Measurements from ENCODE around the gene ZMIZ2. TPM values are rescaled to one million over a fixed set of nuclear protein-coding genes. Genes with fewer than 3 reads are reported as not detected.

The ZMIZ2 gene
- total and polyA plus RNA-seq, 2 of the 8 experiments (the other 6 are each of a cell fraction or from before 2014, with no cell fraction given): 24.4 to 66.4 TPM

DNA sequence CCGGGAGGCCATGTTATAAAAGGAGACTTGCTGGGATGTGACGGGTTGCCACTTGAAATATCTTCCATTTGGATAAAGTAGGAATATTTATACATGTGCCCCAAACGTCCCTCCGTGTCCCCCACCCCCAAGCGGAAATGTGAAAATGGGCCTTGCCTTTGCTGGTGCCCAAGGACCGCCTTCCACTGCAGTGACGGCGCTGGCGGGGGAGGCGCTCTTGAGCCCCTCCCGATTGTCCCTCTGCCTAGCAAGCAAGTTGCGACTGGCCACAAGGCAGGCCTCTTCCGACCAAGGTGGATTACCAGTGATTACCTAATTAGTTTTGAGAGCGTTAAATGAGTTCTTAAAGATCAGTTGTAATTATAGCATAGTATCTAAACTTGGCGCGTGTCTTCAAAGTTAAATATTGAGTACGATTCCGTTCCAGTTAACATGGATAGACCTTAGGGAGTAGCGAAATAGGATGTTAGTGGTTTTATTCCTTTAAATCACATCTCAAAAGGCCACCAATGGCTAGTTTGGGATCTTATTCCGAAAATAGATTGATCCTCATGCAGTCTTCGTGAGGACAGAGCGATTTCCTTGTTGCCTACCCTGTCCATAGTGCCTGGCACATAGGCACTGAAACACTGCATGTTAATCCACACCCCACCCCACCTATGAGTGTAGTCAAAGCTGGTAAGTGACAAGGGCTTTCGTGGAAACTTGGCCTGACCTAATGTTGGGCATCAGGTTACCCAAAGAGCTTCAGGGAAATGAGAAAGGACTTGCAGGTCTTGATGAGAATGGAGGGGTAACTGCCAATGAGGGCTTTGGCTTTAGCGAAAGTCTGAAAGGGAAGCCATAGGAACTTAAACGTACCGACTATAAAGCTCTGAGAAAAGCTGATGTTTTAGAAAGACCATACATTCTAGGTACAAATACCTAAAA lies 48.9 kb downstream of the ZMIZ2 start:
- Histone ChIP-seq H2BK12ac (ENCODE audit: low read depth, low read length) (peak overlapping the region; percentile 33; the same call in 1 of the 2 replicates), H4K5ac (ENCODE audit: insufficient read length, low read depth, low read length) (peak overlapping the region; percentile 89), H3K23me2 (ENCODE audit: low read depth, low read length) (peaks cover 5% of the 10 kb centered on the region), H3K36me3 (ENCODE audit: control insufficient read depth in 2 of 4, insufficient read depth in 4 of 4, low read length in 3 of 4) (peaks cover 27 to 52% (median 42%) of the 10 kb centered on the region in 4 experiments), H3K27ac (ENCODE audit: low read depth, low read length) (peak overlapping the region; percentile 98), H3K14ac (ENCODE audit: insufficient read length) (no peak overlapping the region), H2AK5ac (ENCODE audit: low read depth, low read length) (peak overlapping the region; percentile 94; the same call in 1 of the 2 replicates), H2BK15ac (ENCODE audit: low read length) (no peak overlapping the region), H3K9me3 (ENCODE audit: insufficient read depth in 2 of 2, low read depth in 1 of 2, low read length in 1 of 2) (no peaks in the 10 kb centered on the region), H3K18ac (ENCODE audit: extremely low read depth, low read length) (no peak overlapping the region; the same call in 1 of the 2 replicates), H3K27me3 (replicated peaks in 1 of 4; ENCODE audit: control insufficient read depth in 3 of 4, extremely low read depth in 1 of 4, insufficient read depth in 3 of 4, low read length in 3 of 4) (no peaks in the 10 kb centered on the region), H3K9ac (replicated peaks in 1 of 4; ENCODE audit: extremely low read depth in 1 of 4, low read depth in 3 of 4, low read length in 3 of 4) (peak overlapping the region; percentile 93 to 100 (median 98)), H3K56ac (replicated peaks; ENCODE audit: insufficient read length, low read depth, low read length) (peak overlapping the region; percentile 50), H2BK120ac (replicated peaks; ENCODE audit: low read depth, low read length) (no peak overlapping the region), H4K91ac (replicated peaks; ENCODE audit: insufficient read length, low read length) (peak overlapping the region; percentile 95), H3K79me2 (ENCODE audit: control insufficient read depth in 1 of 2, insufficient read depth in 2 of 2, low read length in 2 of 2) (peaks cover 19 to 41% of the 10 kb centered on the region in 2 experiments), H3K4me2 (ENCODE audit: insufficient read depth in 1 of 2, low read depth in 2 of 2, low read length in 2 of 2) (peak overlapping the region; percentile 95 to 98), H4K20me1 (replicated peaks in 1 of 2; ENCODE audit: control insufficient read depth in 1 of 2, insufficient read depth in 2 of 2, low read length in 2 of 2) (peaks cover 26% of the 10 kb centered on the region in 2 experiments), H3K4me3 (ENCODE audit: extremely low read depth in 1 of 4, insufficient read depth in 2 of 4, low read depth in 3 of 4, low read length in 4 of 4) (peak overlapping the region; percentile 70 to 98 (median 90)), H4K8ac (ENCODE audit: extremely low read depth, insufficient read depth, low read length) (peak overlapping the region; percentile 99), H3K79me1 (ENCODE audit: low read depth, low read length) (no peaks in the 10 kb centered on the region), H2BK20ac (ENCODE audit: low read length) (no peak overlapping the region), H3K23ac (ENCODE audit: insufficient read length) (no peak overlapping the region), H3K4me1 (replicated peaks in 1 of 4; ENCODE audit: control insufficient read depth in 3 of 4, insufficient read depth in 4 of 4, low read length in 3 of 4) (peaks cover 0 to 5% (median 0%) of the 10 kb centered on the region in 4 experiments; a peak in 3 of 7 replicates), H3K4ac (replicated peaks; ENCODE audit: insufficient read length, low read depth, low read length) (peak overlapping the region; percentile 76), H2BK5ac (ENCODE audit: low read depth, low read length) (peak overlapping the region; percentile 97), H2AFZ (ENCODE audit: low read length) (no peak overlapping the region)
- ChIA-PET POLR2A (ENCODE audit: partially characterized antibody) (interaction anchor here (0.6 to 4.0 kb wide), 44 partner anchors 8 to 314 kb away, joined by 3 to 35 read pairs (median 4); partner anchors contain the start of genes H2AZ2, OGDH, TBRG4 and TMED4), CTCF (ENCODE audit: partially characterized antibody) (interaction anchor here (1.0 to 1.8 kb wide), 10 partner anchors 16 to 232 kb away, joined by 3 to 12 read pairs (median 5); partner anchors contain the start of gene TMED4)
- no peak for FAIRE-seq
- DNase-seq (ENCODE audit: low read depth in 1 of 2, low spot score in 2 of 2): peak; percentile 58 to 73
- WGBS, 2 experiments (ENCODE audit: extremely low coverage in 1 of 2, insufficient coverage in 1 of 2, insufficient read length in 1 of 2, insufficient replicate concordance in 2 of 2, low coverage in 1 of 2, low lambda C conversion rate in 2 of 2, missing lambda C conversion rate in 1 of 2): 6% methylated on average over 26 of the region's 26 CpGs; no CpG with 5 or more reads in 1 of the 2 experiments
- no peak for TF ChIP-seq ASH2L (IDR thresholded peaks at IDR 0.05; ENCODE audit: low read length)
- TF ChIP-seq SP1 (IDR thresholded peaks at IDR 0.05; ENCODE audit: low read depth, low read length): peak; percentile 33; the same call in 1 of the 2 replicates
- TF ChIP-seq CREB1 (IDR thresholded peaks at IDR 0.05): peak; percentile 70
- no peak for TF ChIP-seq GTF2F1 (IDR thresholded peaks at IDR 0.05; ENCODE audit: borderline replicate concordance, low read depth, low read length)
- no peak for TF ChIP-seq RFX5 (IDR thresholded peaks at IDR 0.05; ENCODE audit: borderline replicate concordance, low read depth, low read length)
- no peak for TF ChIP-seq ZNF274 (IDR thresholded peaks at IDR 0.05; ENCODE audit: borderline replicate concordance, extremely low read depth, low read length)
- peak; percentile 29 to 35; a peak in 2 of 4 replicates for TF ChIP-seq RAD21 (IDR thresholded peaks at IDR 0.05 in 1 of 2, conservative IDR thresholded peaks at IDR 0.05 in 1 of 2; ENCODE audit: low read depth in 2 of 2, low read length in 2 of 2)
- peak; percentile 64; the same call in 1 of the 2 replicates for TF ChIP-seq ATF2 (IDR thresholded peaks at IDR 0.05; ENCODE audit: low read length)

Data from H1 (cell line).